Naive thymus-derived CD4-positive, alpha-beta T cell (primary cell): ENCODE data around the gene PTPRF. TPM values are rescaled to one million over a fixed set of nuclear protein-coding genes. Genes with fewer than 3 reads are reported as not detected.

ENCODE experiments used
- ATAC-seq: fragments of 150-1000 bp; cut with Tn5 transposase; 2 replicates; pipeline ENCODE4 v1.10.0; 2021; ENCODE audit warnings: mild to moderate bottlenecking, moderate library complexity
- CTCF ChIA-PET: fragments of 350-600 bp; sonication (Branson Sonifier 250); formaldehyde crosslinking; loops from one replicate; lab custom pipeline; 2021; ENCODE audit warnings: antibody characterized with exemption; lab: Charles Lee
- POLR2A ChIA-PET: fragments of 350-600 bp; sonication (Branson Sonifier 250); formaldehyde crosslinking; loops from one replicate; lab custom pipeline; 2021; ENCODE audit warnings: antibody characterized with exemption, inconsistent platforms; lab: Charles Lee
- DNase-seq, 9 donors: peaks; one replicate each; pipeline versions ENCODE4 v3.0.0 to v3.0.0-alpha.2; 2020 to 2022; ENCODE audit warnings: mixed read lengths in 1 of 9
- H3K27ac ChIP-seq: one replicate; pipeline ENCODE4 v1.7.0; 2013; ENCODE audit warnings: mild to moderate bottlenecking, low read depth, low read length, moderate library complexity
- H3K27me3 ChIP-seq, 2 donors: one replicate each; pipeline ENCODE4 v1.7.0; 2013; ENCODE audit warnings: low read length in 2 of 2, mild to moderate bottlenecking in 2 of 2, moderate library complexity in 2 of 2; ENCODE audit not compliant: control insufficient read depth in 2 of 2, insufficient read depth in 2 of 2
- H3K36me3 ChIP-seq, 3 experiments: 1 replicate in 2 of 3; 2 replicates in 1 of 3; pipeline ENCODE4 v1.7.0; 2013; ENCODE audit warnings: low read length in 3 of 3, mild to moderate bottlenecking in 3 of 3, moderate library complexity in 1 of 3; ENCODE audit not compliant: insufficient read depth in 3 of 3, control insufficient read depth in 2 of 3
- H3K4me1 ChIP-seq, 2 donors: one replicate each; pipeline ENCODE4 v1.7.0; 2013; ENCODE audit warnings: low read length in 2 of 2, mild to moderate bottlenecking in 2 of 2, moderate library complexity in 1 of 2; ENCODE audit not compliant: control insufficient read depth in 2 of 2, insufficient read depth in 2 of 2
- H3K4me3 ChIP-seq: 2 replicates; pipeline ENCODE4 v1.7.0; 2013; ENCODE audit warnings: mild to moderate bottlenecking, low read length
- H3K9me3 ChIP-seq, 3 experiments: 1 replicate in 2 of 3; 2 replicates in 1 of 3; pipeline ENCODE4 v1.7.0; 2013; ENCODE audit warnings: low read length in 3 of 3; ENCODE audit not compliant: control insufficient read depth in 2 of 3
- H3K27ac Mint-ChIP-seq, 9 donors: one replicate each; pipeline ENCODE4 v1.8.0; 2020 to 2022; ENCODE audit warnings: mixed read lengths in 9 of 9, mild to moderate bottlenecking in 8 of 9, moderate library complexity in 5 of 9, inconsistent platforms in 2 of 9
- H3K27me3 Mint-ChIP-seq, 5 donors: one replicate each; pipeline ENCODE4 v1.8.0; 2021 to 2022; ENCODE audit warnings: mixed read lengths in 5 of 5, mild to moderate bottlenecking in 1 of 5
- H3K36me3 Mint-ChIP-seq, 5 donors: one replicate each; pipeline ENCODE4 v1.8.0; 2020 to 2022; ENCODE audit warnings: mixed read lengths in 5 of 5, mild to moderate bottlenecking in 3 of 5, inconsistent platforms in 1 of 5
- H3K4me1 Mint-ChIP-seq, 7 donors: one replicate each; pipeline ENCODE4 v1.8.0; 2020 to 2022; ENCODE audit warnings: mixed read lengths in 7 of 7, mild to moderate bottlenecking in 3 of 7, inconsistent platforms in 1 of 7
- H3K4me3 Mint-ChIP-seq, 10 donors: one replicate each; pipeline ENCODE4 v1.8.0; 2020 to 2022; ENCODE audit warnings: mild to moderate bottlenecking in 10 of 10, mixed read lengths in 10 of 10, moderate library complexity in 6 of 10, inconsistent platforms in 2 of 10
- H3K9me3 Mint-ChIP-seq, 11 donors: one replicate each; pipeline ENCODE4 v1.8.0; 2020 to 2022; ENCODE audit warnings: mixed read lengths in 11 of 11, mild to moderate bottlenecking in 4 of 11, inconsistent platforms in 1 of 11, moderate library complexity in 1 of 11
- intact Hi-C, 2 donors: fragments of 100-400 bp; cut with micrococcal nuclease; formaldehyde crosslinking; loops; one replicate each; pipeline ENCODE4 v1.15.1; 2023
- polyA plus RNA-seq, 2 donors: library from polyadenylated mRNA; unstranded; fragments of 300-500 nt; fragmentation: Illumina TruSeq; gene quantifications; one replicate each; pipeline ENCODE4 v1.2.3, GENCODE V29; 2021
- total RNA-seq, 6 experiments: library from RNA in 5 of 6; stranded (reverse) in 5 of 6; gene quantifications; 1 replicate in 5 of 6; 2 replicates in 1 of 6; pipeline ENCODE4 v1.2.3 and lab custom pipeline; 2021 to 2026

The PTPRF gene
- total and polyA plus RNA-seq, 7 experiments from 2014 or later: 0.49 to 2.3 (median 1.8) TPM; not detected in 4

DNA sequence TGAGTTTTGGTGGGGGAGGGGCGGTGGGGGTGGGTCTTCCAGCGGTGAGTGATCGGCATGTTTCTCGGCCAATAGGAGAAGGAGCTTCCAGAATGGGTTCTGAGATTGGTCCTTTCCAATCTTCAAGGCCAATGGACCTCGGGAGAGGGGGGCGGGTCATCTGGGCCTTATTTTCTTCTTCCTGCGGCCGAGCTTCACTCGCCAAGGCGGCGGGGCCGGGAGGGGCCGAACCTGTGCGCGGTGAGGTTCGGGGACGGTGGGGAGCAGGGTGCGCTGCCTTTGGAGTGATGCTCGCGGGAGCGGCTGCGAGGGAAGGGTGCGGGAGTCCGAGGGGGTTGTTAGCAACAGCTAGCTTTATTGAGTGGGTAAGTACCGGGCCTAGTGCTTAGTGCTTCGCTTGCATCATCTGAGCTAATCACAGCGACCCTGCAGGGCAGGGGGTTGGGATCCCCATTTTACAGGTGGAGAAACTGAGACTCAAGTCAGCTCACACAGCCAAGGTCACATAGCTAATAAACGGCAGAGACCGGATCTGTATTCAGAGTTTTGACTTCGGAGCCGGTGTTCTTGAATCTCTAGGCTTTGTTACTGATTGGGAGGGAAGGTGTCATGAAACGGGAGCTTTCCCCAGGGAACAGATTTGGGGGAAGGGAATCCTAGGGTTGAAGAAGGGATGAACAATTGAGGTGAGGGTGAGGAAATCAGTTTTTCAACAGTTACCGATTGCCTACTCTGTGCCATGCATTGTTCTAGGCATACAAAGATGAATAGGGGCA is 119.8 kb downstream of the PTPRF start:
- intact Hi-C loops: loop anchor here (1.0 to 10.0 kb wide), 17 partner anchors 56 to 1193 kb away; partner anchors contain the start of genes IPO13 (in 2 of the 2), ST3GAL3 (in 2 of the 2), ATP6V0B (in 1 of the 2) and CCDC30 (in 1 of the 2)
- H3K9me3 Mint-ChIP-seq: peaks cover 0 to 3% (median 0%) of the 10 kb centered on the region in 11 donors
- Histone ChIP-seq H3K36me3 (peaks cover 0 to 32% (median 9%) of the 10 kb centered on the region in 3 experiments), H3K4me3 (peak overlapping the region; percentile 96), H3K27ac (peak overlapping the region; percentile 86), H3K4me1 (peaks cover 10 to 16% of the 10 kb centered on the region in 2 donors), H3K27me3 (no peaks in the 10 kb centered on the region), H3K9me3 (no peaks in the 10 kb centered on the region)
- ChIA-PET CTCF (interaction anchor here (0.8 kb wide), 1 partner anchor 295 kb away, joined by 3 read pairs; no protein-coding TSS in a partner anchor), POLR2A (interaction anchor here (0.5 to 3.0 kb wide), 12 partner anchors 9 to 982 kb away, joined by 3 to 15 read pairs (median 4); partner anchors contain the start of genes DMAP1, HYI and ST3GAL3)
- peaks cover 3 to 20% (median 12%) of the 10 kb centered on the region in 5 donors for H3K36me3 Mint-ChIP-seq
- peaks cover 0 to 5% (median 0%) of the 10 kb centered on the region in 5 donors for H3K27me3 Mint-ChIP-seq
- H3K4me3 Mint-ChIP-seq: peak overlapping the region; percentile 93 to 99 (median 96)
- DNase-seq (peak in 8 of 9 donors; percentile 70 to 93 (median 90)), ATAC-seq (peak; percentile 83)
- peak overlapping the region; percentile 85 to 98 (median 95) for H3K27ac Mint-ChIP-seq
- peaks cover 27 to 47% (median 37%) of the 10 kb centered on the region in 7 donors for H3K4me1 Mint-ChIP-seq

DNA sequence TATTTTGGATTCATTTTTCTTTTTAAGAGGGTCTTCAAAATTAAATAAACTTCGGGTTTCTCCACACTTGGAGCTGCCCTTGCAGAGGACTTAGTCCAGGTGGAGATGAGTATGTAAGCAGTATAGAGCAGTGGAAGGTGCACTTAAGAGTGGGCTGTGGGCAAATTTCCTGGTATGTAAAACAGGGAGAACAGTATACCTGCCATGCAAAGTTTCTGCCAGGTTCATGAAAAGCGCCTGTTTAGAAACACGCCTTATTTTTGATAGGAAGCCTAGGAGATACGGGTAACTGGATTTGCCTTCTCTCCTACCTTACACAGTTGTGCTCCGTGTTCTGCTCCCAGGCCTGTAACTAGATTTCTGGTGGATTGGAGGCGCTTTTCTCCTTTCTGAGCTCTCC is 120.5 kb downstream of the PTPRF start:
- CTCF ChIA-PET: no interaction called here
- Mint-ChIP-seq H3K4me1 (peaks cover 27 to 47% (median 37%) of the 10 kb centered on the region in 7 donors), H3K27ac (peak overlapping the region in 8 of 9 donors; percentile 13 to 98 (median 88)), H3K9me3 (peaks cover 0 to 3% (median 0%) of the 10 kb centered on the region in 11 donors), H3K36me3 (peaks cover 3 to 25% (median 12%) of the 10 kb centered on the region in 5 donors), H3K4me3 (peak overlapping the region; percentile 93 to 99 (median 96)), H3K27me3 (peaks cover 0 to 4% (median 0%) of the 10 kb centered on the region in 5 donors)
- Histone ChIP-seq H3K9me3 (no peaks in the 10 kb centered on the region), H3K4me3 (peak overlapping the region; percentile 96), H3K27ac (peak overlapping the region; percentile 86), H3K36me3 (peaks cover 0 to 39% (median 9%) of the 10 kb centered on the region in 3 experiments), H3K4me1 (peaks cover 10 to 16% of the 10 kb centered on the region in 2 donors), H3K27me3 (no peaks in the 10 kb centered on the region)
- POLR2A ChIA-PET: interaction anchor here (0.5 to 3.0 kb wide), 4 partner anchors 8 to 981 kb away, joined by 3 to 15 read pairs (median 6); no protein-coding TSS in a partner anchor
- no peak for ATAC-seq
- peak in 1 of 9 donors; percentile 1 for DNase-seq
- intact Hi-C loops: loop anchor here (2.0 to 10.0 kb wide), 9 partner anchors 56 to 1194 kb away; partner anchors contain the start of genes CCDC30 (in 1 of the 2), CDC20 (in 1 of the 2), CFAP57 (in 1 of the 2) and EBNA1BP2 (in 1 of the 2)

DNA sequence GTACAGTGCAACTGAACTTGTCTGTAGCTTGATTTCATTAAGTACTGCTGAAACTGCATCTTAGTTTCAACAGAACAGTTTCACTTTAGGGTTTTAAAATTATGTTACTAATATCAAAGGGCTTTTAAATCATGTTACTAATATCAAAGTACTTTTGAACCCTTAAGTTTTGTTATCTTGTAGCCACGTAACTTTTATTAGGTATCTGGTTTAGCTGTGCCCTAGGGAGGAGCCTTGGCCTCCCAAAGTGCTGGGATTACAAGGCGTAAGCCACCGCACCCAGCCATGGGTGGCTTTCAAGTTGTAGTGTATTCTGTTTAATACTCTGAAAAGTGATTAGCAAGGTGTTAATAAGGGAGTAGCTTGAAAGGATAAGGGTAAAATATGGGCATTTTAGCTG is 121.2 kb downstream of the PTPRF start:
- peaks cover 0 to 3% (median 0%) of the 10 kb centered on the region in 11 donors for H3K9me3 Mint-ChIP-seq
- peaks cover 0 to 46% (median 9%) of the 10 kb centered on the region in 3 experiments for H3K36me3 ChIP-seq
- POLR2A ChIA-PET: interaction anchor here (0.6 to 3.0 kb wide), 5 partner anchors 8 to 1012 kb away, joined by 3 to 15 read pairs (median 3); no protein-coding TSS in a partner anchor
- peak overlapping the region in 9 of 10 donors; percentile 93 to 98 (median 96) for H3K4me3 Mint-ChIP-seq
- peak overlapping the region; percentile 86 for H3K27ac ChIP-seq
- H3K9me3 ChIP-seq: no peaks in the 10 kb centered on the region
- H3K27me3 Mint-ChIP-seq: peaks cover 0 to 4% (median 0%) of the 10 kb centered on the region in 5 donors
- intact Hi-C loops: loop anchor here (2.0 to 10.0 kb wide), 9 partner anchors 55 to 1195 kb away; partner anchors contain the start of genes CCDC30 (in 1 of the 2), CDC20 (in 1 of the 2), CFAP57 (in 1 of the 2) and EBNA1BP2 (in 1 of the 2)
- peaks cover 3 to 25% (median 12%) of the 10 kb centered on the region in 5 donors for H3K36me3 Mint-ChIP-seq
- H3K4me3 ChIP-seq: no peak overlapping the region
- peaks cover 27 to 47% (median 37%) of the 10 kb centered on the region in 7 donors for H3K4me1 Mint-ChIP-seq
- ATAC-seq (no peak), DNase-seq (no peak)
- no peaks in the 10 kb centered on the region for H3K27me3 ChIP-seq
- peak overlapping the region in 3 of 9 donors; percentile 11 to 91 (median 66) for H3K27ac Mint-ChIP-seq
- peaks cover 10 to 16% of the 10 kb centered on the region in 2 donors for H3K4me1 ChIP-seq
- CTCF ChIA-PET: no interaction called here

DNA sequence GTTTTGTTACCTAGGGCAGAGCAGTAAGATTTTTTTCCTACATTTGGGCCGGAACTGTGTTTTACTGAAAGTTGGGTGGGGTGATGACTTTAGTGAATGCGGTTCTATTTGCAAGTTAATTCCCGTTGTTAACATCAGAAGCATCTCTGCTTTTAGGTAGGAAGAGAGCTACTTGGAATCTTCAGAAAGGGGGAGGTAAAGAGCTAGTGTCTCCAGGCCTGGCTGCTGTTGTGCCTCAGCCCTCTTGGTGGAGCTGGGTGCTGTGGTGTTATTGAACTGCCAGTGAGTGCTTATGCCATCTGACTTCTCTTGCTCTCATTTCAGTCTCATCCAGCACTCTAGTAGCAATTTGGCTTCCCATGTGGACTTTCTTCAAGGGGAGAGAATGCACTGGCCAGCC is 122.7 kb downstream of the PTPRF start:
- peaks cover 10 to 16% of the 10 kb centered on the region in 2 donors for H3K4me1 ChIP-seq
- no peaks in the 10 kb centered on the region for H3K27me3 ChIP-seq
- no peak for ATAC-seq
- H3K27ac ChIP-seq: no peak overlapping the region
- peaks cover 0 to 57% (median 9%) of the 10 kb centered on the region in 3 experiments for H3K36me3 ChIP-seq
- ChIA-PET CTCF (no interaction called here), POLR2A (no interaction called here)
- intact Hi-C loops: loop anchor here (5.0 to 10.0 kb wide), 6 partner anchors 126 to 1196 kb away; partner anchors contain the start of genes CCDC30 (in 1 of the 2), CDC20 (in 1 of the 2), ELOVL1 (in 1 of the 2) and MED8 (in 1 of the 2)
- Mint-ChIP-seq H3K27me3 (no peaks in the 10 kb centered on the region), H3K36me3 (peaks cover 3 to 25% (median 12%) of the 10 kb centered on the region in 5 donors), H3K4me3 (peak overlapping the region in 4 of 10 donors; percentile 7 to 21 (median 12)), H3K4me1 (peaks cover 27 to 47% (median 37%) of the 10 kb centered on the region in 7 donors), H3K9me3 (peaks cover 0 to 3% (median 0%) of the 10 kb centered on the region in 11 donors), H3K27ac (peak overlapping the region in 4 of 9 donors; percentile 10 to 64 (median 25))
- no peak for DNase-seq
- H3K9me3 ChIP-seq: no peaks in the 10 kb centered on the region
- H3K4me3 ChIP-seq: no peak overlapping the region

DNA sequence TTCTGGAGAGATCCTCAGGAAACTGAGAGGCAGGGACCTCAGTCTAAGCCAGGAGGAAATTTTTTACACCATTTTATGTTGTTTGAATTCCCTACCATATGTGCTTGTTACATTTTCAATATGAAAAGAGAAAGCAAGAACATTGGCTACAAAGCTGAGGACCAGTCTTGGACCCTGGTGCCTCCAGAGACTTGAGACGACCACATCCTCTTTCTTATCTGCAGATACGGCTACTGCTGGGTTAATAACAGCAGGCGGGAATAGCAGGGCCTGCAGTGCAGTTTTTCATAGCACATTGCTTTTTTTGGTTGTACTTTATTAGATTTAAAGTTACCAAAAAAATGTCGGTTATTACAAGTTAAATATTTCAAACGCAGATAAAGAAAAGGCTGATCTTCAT is 123.2 kb downstream of the PTPRF start:
- intact Hi-C loops: loop anchor here (5.0 to 10.0 kb wide), 6 partner anchors 127 to 1197 kb away; partner anchors contain the start of genes CCDC30 (in 1 of the 2), CDC20 (in 1 of the 2), ELOVL1 (in 1 of the 2) and MED8 (in 1 of the 2)
- H3K9me3 ChIP-seq: no peaks in the 10 kb centered on the region
- peaks cover 10 to 16% of the 10 kb centered on the region in 2 donors for H3K4me1 ChIP-seq
- Mint-ChIP-seq H3K4me3 (peak overlapping the region in 1 of 10 donors; percentile 15), H3K4me1 (peaks cover 27 to 46% (median 37%) of the 10 kb centered on the region in 7 donors), H3K27ac (peak overlapping the region in 1 of 9 donors; percentile 27), H3K27me3 (no peaks in the 10 kb centered on the region), H3K36me3 (peaks cover 3 to 25% (median 12%) of the 10 kb centered on the region in 5 donors), H3K9me3 (peaks cover 0 to 2% (median 0%) of the 10 kb centered on the region in 11 donors)
- peaks cover 0 to 61% (median 9%) of the 10 kb centered on the region in 3 experiments for H3K36me3 ChIP-seq
- ChIA-PET CTCF (no interaction called here), POLR2A (no interaction called here)
- no peak for DNase-seq
- no peak overlapping the region for H3K27ac ChIP-seq
- no peak overlapping the region for H3K4me3 ChIP-seq
- H3K27me3 ChIP-seq: no peaks in the 10 kb centered on the region
- ATAC-seq: no peak
